Ishikawa (cell line): ENCODE measurements around the gene EMCN.
A peak's percentile ranks its signal among the peaks of the same experiment; 100 is the strongest.

Experiments used
- CEBPB ChIP-seq: IDR thresholded peaks from 2 replicates; pipeline ENCODE4 v1.6.1; 2012
- CREB1 ChIP-seq: IDR thresholded peaks from 2 replicates; pipeline ENCODE4 v1.6.1; 2012; ENCODE audit warnings: low read depth
- EGR1 ChIP-seq: IDR thresholded peaks from 2 replicates; pipeline ENCODE4 v1.6.1; 2012
- EP300 ChIP-seq: IDR thresholded peaks from 2 replicates; pipeline ENCODE4 v1.6.1; 2012; ENCODE audit warnings: borderline replicate concordance
- FOXM1 ChIP-seq: IDR thresholded peaks from 2 replicates; pipeline ENCODE4 v1.6.1; 2012; ENCODE audit warnings: low read depth, borderline replicate concordance
- MAX ChIP-seq: IDR thresholded peaks from 2 replicates; pipeline ENCODE4 v1.6.1; 2012
- NFIC ChIP-seq: IDR thresholded peaks from 2 replicates; pipeline ENCODE4 v1.6.1; 2012
- RAD21 ChIP-seq: IDR thresholded peaks from 2 replicates; pipeline ENCODE4 v1.6.1; 2012; ENCODE audit warnings: low read depth
- REST ChIP-seq: IDR thresholded peaks from 2 replicates; pipeline ENCODE4 v1.6.1; 2012; ENCODE audit warnings: low read depth, mild to moderate bottlenecking
- TAF1 ChIP-seq: IDR thresholded peaks from 2 replicates; pipeline ENCODE4 v1.6.1; 2012; ENCODE audit warnings: low read depth, mild to moderate bottlenecking
- TCF12 ChIP-seq: IDR thresholded peaks from 2 replicates; pipeline ENCODE4 v1.6.1; 2012; ENCODE audit warnings: low read depth
- TEAD4 ChIP-seq: IDR thresholded peaks from 2 replicates; pipeline ENCODE4 v1.6.1; 2012
- YY1 ChIP-seq: IDR thresholded peaks from 2 replicates; pipeline ENCODE4 v1.6.1; 2012; ENCODE audit warnings: low read depth
- TF ChIP-seq, protein P1 (sequence below): IDR thresholded peaks from 2 replicates; pipeline ENCODE4 v1.6.1; 2012

Gene EMCN

GRCh38 chr4:100548200-100548560 is 30.4 kb upstream of the EMCN start:
- TF ChIP-seq TEAD4, result no peak
- TF ChIP-seq TCF12, result no peak
- no peak for TF ChIP-seq EGR1
- TF ChIP-seq MAX, result no peak
- no peak for TF ChIP-seq EP300
- TF ChIP-seq, protein P1, sequence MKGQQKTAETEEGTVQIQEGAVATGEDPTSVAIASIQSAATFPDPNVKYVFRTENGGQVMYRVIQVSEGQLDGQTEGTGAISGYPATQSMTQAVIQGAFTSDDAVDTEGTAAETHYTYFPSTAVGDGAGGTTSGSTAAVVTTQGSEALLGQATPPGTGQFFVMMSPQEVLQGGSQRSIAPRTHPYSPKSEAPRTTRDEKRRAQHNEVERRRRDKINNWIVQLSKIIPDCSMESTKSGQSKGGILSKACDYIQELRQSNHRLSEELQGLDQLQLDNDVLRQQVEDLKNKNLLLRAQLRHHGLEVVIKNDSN, result no peak

GRCh38 chr4:100547541-100548199 is 29.8 kb upstream of the EMCN start:
- TF ChIP-seq CREB1, result no peak
- TF ChIP-seq TEAD4, result peak; percentile 83

DNA sequence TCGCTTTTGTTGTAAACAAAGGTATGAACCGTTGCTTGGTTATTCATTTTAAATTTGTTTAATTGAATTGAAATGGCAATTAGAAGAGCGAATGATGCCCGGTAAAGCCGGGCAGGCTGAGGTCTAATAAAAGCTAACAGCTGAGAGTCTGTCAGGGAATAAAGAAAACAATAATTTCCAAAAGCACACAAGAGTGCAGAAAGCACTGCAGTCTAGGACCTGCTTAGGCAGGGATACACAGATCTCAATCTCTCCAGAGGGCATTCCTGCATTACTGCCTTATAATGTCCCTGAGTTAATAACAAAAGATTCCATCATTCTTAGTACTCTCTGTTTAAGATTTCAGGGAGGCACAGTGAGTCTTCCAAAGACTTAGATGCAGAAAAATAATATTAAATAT is 27.6 kb upstream of the EMCN start:
- no peak for TF ChIP-seq CEBPB
- no peak for TF ChIP-seq TCF12
- TF ChIP-seq REST, result no peak
- TF ChIP-seq, protein P1, result no peak
- TF ChIP-seq TAF1, result no peak

DNA sequence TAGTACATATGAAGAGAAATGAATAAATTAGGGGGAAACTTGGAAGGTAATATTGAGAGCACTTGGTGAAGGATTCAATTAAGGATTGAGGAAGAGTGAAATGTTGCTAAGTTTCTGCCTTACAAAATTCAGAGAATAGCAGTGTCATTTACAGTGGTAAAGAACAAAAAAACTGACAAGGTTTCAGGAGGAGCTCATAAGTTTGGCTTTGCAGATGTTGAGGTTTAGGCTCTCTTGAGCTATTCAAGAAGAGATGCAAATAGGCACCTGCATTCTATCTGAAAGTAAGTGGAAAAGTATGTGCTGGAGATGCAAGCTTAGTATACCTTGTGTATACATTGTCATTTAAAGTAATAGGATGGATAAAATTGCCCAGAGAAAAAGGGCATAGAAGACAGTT is 22.3 kb upstream of the EMCN start:
- TF ChIP-seq YY1 (no peak), NFIC (no peak), MAX (no peak), TAF1 (no peak), EP300 (no peak), RAD21 (no peak), REST (no peak), EGR1 (no peak), TCF12 (no peak), FOXM1 (no peak)
- TF ChIP-seq, protein P1, result no peak

DNA sequence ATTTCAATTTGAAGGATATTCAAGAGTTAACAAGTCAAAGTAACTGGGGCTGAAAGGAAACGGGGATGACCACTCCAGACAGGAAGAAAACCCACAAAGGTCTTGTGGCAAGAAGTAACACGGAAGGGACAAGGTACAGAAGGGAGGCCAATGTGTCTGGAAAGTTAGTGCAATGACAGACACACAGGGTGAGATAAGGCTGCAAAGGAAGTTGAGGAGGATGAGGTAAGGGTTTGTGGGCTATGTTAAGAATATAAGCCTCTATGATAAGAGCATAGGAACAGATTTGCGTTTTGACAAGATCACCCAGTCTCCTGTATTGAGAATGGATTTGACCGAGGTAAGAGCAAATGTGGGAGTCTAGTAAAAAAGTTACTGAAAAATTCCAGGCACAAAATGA is 21.9 kb upstream of the EMCN start:
- TF ChIP-seq REST, result no peak
- no peak for TF ChIP-seq MAX
- TF ChIP-seq CEBPB, result no peak
- TF ChIP-seq FOXM1, result no peak
- no peak for TF ChIP-seq YY1
- no peak for TF ChIP-seq CREB1
- no peak for TF ChIP-seq RAD21
- no peak for TF ChIP-seq TCF12
- no peak for TF ChIP-seq EGR1
